DLD1 (cell line): Measurements from ENCODE around the gene KIAA1671.

Source experiments
- in situ Hi-C: cut with HindIII; loops from 2 replicates; pipeline ENCODE4 v1.10.0; 2017; ENCODE audit warnings: low sequenced_read_pairs

KIAA1671 gene

DNA sequence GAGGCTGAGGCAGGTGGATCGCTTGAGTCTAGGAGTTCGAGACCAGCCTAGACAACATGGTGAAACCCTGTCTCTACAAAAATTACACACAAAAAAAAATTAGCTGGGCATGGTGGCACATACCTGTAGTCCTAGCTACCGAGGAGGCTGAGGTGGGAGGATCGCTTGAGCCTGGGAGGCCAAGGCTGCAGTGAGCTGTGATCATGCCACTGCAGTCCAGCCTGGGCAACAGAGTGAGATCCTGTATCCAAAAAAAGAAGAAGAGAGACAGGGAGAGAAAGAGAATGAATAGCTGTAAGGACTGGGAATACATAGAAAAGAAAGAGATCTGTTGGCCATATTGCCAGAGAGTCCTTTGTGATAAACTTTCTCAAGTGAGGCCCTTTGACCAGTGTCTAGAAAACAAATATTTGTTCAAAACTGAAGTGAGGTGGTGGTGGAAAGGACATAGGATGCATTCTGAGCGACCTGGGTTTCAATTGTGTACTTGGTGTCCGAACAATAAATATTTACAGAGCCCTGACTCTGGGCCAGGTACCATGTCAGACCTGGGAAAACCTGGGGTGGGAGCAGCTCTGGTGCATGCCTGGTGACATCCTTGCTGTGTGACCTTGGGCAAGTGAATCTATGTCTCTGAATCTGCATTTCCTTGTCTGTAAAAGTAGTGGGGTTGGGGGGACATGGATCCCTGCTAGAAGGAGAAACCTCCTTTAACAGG, 157.5 kb downstream of the KIAA1671 start:
- in situ Hi-C loops = loop anchor here (5.0 kb wide), 1 partner anchor 33 kb away; no protein-coding TSS in a partner anchor

DNA sequence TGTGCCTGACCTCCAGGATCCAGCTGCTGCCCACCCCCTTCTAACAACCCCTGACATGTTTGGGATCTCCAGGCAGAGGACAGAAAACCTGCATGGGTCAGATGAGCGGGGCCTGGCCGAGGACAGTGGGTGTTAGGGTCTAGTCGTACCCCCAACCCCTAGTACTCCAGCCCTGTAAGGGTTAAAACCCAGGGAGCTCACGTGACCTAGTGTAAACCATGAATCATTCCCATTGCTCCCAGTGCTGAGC, 158.0 kb downstream of the KIAA1671 start:
- in situ Hi-C loops = loop anchor here (5.0 kb wide), 1 partner anchor 33 kb away; no protein-coding TSS in a partner anchor

DNA sequence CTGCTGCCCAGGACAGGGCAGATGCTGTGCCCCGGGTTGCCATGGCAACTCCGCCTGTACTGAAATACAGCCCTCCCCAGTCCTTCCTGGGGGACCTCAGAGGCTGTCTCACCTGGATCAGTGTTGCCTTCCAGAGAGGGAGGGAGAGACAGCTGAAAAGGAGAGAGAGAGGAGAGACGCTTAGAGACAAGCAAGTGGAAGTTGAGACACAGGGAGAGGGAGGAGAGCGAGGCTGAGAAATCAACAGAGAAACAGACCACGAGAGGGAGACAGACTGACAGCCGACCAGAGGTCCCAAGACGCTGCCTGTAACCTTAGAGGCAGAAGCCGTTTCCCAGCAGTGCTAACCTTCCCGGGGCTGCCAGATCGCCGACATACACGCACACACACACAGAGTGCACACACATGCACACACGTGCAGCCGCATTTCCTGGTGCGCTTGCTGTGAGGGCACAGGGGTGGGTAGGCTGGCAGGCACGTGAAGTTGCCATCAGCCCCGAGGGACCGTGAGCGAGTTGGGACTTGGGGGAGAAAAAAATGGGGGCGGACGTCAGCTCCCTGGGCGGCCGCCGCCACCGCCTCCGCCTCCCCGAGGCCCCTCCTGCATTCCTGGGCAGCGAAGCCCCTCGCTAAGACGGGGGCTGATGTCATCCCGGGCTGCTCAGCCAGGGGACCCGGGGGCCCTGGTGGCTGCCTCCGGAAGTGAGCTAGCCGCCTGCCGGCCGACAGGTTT, 158.5 kb downstream of the KIAA1671 start:
- in situ Hi-C loops = loop anchor here (5.0 kb wide), 1 partner anchor 34 kb away; no protein-coding TSS in a partner anchor

DNA sequence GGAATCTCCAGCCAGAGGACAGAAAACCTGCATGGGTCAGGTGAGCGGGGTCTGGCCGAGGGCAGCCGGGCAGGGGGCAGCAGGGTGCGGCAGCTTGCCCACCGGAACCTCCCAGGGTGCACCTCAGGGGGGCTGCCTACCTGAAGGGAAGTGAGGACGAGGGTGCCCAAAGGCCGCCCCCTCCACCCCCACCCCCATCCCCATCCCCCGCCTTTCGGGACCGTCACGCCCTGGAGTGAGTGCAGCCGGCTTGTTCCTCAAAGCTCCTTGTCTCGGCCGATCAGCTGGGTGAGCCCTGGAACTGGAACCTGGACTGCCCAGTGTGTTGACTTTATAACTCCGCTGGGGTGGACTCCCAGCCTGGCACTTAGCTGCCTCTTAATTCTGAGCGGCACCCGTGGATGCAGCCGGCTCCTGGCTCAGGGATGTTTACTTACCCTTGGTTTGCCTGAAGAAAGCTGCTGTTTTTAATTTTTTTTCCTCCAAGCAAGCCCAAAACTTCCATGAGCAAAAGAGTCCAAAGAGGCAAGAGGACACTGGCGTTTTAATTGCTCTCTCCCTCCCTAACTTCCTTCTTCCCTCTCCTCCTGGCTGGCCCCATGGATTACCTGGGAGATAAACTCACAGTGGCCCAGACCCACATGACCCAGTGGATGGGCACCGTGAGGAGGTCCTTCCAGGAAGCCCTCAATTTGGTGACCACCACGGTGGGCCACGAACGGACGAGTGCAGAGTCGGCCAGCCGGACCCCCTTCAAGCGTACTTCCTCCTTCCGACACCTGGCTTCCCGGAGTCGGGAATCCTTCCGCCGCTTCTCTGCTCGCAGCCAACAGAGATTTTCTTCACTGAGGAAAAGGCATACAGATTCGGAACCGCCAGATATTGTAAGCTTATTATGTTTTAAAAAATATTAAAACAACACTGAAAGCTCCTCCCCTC, 159.3 kb downstream of the KIAA1671 start:
- in situ Hi-C loops = loop anchor here (5.0 kb wide), 1 partner anchor 35 kb away; no protein-coding TSS in a partner anchor

DNA sequence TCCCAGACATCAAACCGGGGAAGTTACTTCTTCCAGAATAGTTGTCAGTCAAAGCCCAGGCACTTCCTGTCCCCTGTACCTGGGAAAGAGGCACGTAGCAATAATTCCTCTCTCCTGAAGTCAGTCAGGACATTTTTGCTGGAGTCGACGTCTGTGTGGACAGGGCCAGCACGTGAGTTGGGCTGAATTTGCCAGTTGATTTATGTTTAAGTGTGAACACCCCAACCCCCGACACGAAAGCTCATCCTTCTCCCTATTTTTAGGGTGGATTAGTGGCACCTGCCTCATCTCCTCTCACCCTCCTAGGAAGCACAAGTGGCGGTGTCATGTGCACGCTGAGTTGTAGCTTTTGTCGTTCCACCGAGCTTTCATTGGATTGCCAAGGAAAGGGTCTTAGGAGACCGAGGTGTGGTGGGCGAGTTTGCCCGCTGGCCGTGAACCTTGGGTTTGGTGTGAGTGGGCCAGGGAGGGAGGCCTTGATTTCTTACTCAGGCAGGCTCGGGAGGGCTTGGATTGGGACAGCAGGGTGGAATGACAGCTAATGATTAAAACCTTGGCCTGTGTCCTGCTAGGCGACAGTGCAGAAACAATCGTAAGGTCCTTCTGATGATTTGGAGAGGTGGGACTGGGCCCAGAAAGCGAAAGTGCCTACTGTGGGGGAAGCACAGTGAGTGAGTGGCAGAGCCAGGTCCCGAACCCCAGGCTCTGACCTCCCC, 160.2 kb downstream of the KIAA1671 start:
- in situ Hi-C loops = loop anchor here (5.0 kb wide), 1 partner anchor 35 kb away; no protein-coding TSS in a partner anchor

DNA sequence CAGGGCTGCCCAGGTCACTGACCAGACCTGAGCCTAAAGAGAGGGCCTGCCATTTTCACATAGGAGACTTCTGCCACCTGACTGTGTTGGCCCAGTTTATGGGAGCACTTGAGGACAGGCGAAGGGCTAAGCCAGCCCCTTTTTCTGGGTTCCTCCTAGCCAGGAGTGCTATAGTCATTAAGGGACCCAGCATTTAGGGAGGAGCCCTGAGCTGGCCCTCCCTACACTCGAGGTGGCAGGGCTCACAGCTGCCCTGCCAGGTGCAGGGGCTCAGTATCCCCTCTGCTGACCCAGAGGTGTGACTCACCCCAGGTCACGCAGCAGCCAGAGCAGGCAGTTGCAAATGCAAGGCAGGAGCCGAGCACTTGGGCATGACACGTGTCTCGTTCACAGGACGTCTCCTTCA, 160.8 kb downstream of the KIAA1671 start:
- in situ Hi-C loops = loop anchor here (5.0 kb wide), 1 partner anchor 36 kb away; no protein-coding TSS in a partner anchor

DNA sequence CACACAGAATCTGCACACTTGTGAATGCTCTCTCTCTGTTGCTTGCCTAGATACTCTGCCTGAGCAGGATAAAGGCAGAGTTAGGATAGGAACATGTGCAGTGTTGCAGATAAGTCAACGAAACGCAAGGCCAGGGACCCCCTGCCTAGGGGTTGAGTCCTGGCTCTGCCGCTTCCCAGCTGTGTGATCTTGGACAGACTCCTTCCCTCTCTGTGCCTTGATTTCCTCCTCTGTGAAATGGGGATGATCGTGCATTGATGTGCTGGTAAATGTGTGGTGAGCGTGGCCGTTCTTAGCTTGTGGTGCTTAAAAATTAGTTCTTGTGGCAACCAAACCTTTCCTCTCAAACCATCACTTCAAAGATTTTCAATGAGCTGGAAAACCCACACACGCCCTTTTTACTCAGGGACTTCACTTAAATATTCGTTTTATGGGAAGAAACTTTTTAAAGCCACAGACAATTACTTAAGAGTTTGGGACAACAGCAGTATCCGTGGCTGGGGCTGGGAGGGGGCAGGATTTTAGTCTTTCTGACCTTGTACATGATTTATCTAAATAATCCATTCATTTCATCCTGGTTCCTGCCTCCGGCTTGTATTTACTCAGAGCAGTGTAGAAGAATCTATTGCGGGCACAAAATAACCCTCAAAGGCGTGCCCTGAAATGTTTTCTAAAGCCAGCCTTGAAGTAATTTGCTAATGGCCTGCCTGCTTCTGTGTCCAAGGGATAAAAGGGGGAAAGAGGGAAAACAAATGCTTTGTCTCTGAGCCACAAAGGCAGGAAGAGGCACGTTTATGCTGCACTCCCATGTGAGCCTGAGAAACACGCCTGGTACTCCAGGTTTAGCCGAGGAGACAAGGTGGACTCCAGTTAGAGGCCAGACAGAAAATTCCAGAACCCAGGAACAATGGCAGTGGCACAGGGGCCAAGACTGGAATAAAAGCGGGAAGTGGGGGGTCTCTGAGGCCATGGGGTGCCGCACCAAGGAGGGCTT, 162.2 kb downstream of the KIAA1671 start:
- in situ Hi-C loops = loop anchor here (5.0 kb wide), 1 partner anchor 37 kb away; no protein-coding TSS in a partner anchor

DNA sequence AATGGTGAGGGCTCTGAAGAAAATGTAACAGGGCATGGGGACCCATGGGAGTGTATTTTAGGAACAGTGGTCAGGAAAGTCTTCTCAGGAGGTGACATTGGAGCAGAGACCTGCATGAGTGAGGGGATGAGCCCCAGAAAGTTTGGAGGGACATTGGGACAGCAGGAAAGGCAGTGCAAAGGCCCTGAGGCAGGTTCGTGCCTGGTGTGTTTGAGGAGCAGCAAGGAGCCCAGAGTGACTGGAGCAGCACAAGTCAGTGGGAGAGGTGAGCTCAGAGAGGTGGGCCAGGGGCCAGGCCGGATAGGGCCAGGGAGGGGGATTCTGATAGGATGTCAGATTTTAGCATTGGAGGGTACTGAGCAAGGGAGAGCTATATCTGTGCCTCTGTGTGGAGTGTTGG, 167.1 kb downstream of the KIAA1671 start:
- in situ Hi-C loops = no loop called here

DNA sequence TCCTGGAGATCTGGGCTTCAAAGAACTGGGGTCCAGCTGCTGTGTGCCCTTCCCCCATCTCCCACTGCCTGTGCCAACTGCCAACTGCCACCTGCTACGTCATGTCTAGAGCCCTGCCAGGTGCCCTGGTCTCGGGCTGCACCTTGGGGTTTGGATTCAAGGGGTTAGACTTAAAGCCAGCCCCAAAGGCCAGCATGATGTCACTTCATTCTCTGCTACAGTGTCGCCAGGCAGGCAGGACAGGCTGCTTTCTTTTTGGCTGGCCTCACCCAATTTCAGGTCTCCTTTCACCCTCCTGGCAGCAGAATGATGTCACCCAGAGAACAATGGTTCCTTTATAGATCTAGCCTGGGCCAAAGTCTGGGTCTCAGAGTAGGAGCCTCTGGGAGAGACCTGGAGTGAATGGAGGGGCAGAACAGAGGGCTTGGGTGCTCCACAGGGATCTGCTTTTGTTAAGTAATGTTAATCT, 167.6 kb downstream of the KIAA1671 start:
- in situ Hi-C loops = no loop called here

DNA sequence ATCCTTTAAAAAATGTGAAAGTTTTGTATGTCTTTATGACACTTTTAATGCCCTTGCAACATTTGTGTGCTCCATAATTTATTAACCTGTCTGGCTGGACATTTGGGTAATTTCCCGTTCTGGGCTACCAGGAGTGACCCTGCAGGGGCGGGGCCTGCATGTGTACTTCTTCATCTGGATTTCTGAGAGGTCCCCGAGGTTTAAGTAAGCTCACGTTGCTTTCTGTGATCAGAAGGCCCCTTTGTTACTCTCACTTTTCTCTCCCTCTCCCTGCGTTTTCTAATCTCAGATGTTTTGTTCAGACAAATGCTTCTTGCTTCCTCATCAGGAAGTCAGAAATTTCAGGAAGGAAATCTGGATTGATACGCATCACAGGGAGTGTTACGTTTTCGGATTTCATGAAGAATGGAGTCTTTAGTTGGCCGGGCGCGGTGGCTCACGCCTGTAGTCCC, 168.3 kb downstream of the KIAA1671 start:
- in situ Hi-C loops = no loop called here

DNA sequence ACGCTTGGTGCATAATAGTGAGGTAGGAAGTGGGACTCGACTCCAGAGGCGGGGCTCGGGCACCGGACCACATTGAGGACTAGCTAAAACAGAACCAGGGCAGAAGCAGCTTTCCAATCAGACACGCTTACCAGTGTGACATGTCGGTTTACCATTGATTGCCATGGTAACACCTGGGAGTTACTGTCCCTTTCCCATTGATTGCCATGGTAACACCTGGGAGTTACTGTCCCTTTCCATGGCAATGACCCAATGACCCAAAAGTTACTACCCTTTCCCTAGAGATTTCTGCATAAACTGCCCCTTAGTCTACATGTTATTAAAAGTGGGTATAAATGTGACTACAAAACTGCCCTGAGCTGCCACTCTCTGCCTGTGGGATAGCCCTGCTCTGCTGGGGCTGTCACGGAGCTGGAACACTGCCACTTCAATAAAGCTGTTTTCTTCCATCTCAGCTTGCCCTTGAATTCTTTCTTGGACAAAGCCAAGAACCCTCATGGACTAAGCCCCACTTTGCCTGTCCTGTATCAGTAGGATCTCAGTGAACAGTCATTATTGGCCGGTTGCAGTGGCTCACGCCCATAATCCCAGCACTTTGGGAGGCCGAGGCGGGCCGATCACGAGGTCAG, 169.7 kb downstream of the KIAA1671 start:
- in situ Hi-C loops = no loop called here

DNA sequence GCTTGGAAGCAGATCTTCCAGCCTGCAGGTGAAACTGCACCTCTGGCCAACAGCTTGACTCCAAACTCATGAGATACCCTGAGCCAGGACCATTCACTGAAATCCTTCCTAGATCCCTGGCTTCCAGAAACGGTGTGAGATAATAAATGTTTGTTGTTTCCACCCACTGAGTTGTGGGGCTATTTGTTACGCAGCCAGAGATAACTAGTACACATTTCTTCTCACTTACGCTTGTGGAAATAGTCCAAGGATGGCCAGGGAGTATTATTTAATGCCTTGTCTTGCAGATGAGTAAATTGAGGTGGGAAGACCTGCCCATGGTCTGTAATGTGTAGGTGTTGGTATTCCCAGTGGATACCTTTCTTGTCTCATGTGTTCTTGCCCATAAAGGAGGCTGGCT, 171.2 kb downstream of the KIAA1671 start:
- in situ Hi-C loops = no loop called here

DNA sequence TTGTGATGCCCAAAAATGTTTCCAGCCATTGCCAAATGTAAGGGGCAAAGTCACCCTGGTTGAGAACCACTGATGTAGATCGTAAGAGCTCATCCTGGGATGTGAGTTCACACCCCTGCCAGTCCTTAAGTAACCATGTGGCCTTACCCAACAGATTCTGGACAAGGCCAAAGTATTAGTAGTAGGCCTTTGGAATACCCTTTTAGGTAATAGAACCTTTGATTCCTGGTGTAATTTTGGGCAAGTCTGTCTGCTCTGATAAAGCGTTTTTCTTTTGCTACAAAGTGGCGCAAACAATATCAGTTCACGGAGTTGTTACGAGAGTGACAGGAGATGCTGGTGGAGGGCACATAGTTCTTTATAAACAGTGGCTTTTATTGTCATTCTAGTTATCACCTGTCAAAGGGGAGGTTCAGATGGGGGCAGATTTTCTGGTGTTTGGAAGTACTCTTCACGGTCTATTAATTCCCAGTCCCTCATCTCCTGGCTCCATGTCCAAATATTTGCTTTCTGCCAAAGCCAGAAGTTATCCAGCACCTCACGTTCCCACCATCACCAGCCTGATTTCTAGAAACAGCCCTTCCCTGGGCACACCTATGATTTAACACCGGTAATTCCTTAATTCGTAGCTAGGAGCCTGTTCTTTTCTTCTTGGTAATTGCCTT, 173.3 kb downstream of the KIAA1671 start:
- in situ Hi-C loops = no loop called here

DNA sequence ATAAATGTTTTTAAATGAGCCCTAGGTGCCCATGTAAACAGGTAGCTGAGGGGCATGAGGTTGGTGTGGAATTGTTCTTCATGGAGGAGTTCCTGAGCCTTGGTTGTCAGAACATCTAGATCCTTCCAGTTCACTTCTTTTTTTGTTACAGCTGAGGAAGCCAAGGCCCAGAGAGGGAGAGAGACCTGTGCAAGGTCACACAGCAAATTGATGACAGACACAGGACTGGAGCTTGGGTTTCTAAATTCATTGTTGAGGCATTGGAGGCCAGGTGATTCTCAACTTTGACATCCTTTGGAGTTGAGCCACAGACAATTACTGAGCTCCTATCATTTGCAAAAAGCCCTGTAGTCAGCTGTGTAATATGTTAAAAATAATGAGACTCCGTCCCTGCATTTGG, 174.0 kb downstream of the KIAA1671 start:
- in situ Hi-C loops = no loop called here

DNA sequence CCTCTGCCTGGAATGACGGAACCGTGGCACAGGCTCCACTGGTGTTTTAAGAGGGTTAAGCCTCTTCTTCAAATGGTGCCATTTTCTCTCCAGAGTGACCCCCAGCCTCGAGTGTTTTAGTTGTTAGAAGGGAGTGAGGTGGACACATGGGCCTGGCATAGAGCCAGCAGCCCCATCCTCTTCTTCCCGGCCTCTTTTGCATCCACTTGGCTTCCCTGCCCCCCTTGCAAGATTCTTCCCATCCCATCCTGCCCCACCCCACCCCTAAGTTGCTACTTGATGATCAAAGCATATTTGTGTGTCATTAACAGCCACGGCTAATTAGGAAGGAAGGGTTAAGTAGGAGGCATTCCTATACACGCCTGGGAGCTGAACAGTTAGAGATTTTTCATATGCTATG, 174.8 kb downstream of the KIAA1671 start:
- in situ Hi-C loops = no loop called here

DNA sequence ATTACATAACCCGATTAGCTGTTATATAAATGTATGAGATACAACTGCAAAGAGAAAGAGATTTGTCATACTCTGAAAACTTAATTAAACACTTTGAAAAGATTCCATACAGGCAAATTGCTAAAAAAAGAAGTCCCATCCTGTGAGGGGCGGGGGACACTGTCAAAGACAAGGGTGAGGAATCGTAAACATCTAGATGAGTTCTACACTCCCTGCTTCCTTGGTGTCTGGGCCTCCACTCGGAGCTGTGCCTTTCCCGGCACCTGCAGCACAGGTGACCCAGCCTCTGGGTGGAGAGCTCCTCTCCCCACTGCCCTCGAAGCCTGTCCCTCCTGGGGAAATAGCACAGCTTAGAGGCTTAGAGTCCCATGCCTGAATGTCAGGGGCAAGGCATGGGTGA, 177.9 kb downstream of the KIAA1671 start:
- in situ Hi-C loops = no loop called here

DNA sequence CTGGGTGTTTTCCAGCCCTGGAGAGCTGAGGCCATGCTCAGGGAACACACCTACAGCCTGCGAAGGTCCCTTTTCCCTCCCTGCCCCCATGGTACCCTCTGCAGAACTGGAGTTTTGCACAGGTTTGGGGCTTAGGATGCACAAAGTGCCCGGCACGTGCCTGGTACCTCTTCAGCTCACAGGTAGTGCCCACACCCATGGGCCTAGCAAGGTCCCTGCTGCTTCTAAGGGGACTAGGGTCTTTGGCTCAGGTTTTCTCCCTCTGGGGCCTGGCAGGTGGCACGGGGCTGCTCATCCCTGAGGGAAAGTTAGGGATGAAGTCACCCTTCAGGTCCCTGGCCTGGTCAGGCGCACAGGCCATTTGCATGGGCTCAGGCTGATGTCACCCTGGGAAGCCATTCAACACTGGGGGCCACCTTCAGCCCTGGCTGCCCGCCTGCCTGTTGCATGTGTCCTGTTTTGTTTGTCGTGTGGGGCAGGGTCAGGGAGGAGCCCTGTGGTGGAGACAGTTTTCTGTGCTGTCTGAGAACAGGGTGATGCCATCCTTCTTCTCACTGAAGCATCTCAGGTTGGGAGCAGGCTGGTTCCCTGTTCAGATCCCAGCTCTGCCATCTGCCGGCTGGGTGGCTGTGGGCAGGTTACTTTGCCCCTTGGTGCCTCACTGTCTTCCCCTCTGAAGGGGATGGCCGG, 178.8 kb downstream of the KIAA1671 start:
- in situ Hi-C loops = no loop called here

DNA sequence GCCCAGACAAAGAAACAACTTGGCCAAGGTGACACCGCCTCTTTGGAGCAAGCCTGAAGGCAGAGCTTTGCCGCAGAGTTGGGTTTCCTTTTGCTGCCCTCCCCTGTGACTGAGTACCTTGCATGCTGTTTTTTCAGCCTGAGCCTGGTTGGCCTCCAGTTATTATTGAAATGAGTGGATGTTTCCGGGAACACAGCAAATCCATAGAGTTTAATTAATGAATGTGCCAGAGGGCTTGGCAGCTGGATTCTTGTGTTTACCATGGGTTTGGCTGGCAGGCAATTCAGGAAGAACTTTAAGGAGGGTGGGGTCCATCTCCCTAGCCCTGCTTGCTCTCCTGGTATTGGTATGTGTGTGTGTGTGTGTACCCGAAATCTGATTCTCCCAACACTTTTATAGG, 181.5 kb downstream of the KIAA1671 start:
- in situ Hi-C loops = no loop called here
